Fibroblast of villous mesenchyme (primary cell): ENCODE results near the gene HIBADH. TPM values are rescaled to one million over a fixed set of nuclear protein-coding genes. Genes with fewer than 3 reads are reported as not detected.
"Not testable (repeated sequence)": the region's sequence is repeated elsewhere in the genome, so short reads cannot be mapped to it uniquely, and the experiment has no call there.

ENCODE experiments used
- DNase-seq: peaks from one replicate; pipeline ENCODE4 v3.0.0-alpha.2; 2010; ENCODE audit warnings: low read depth
- H3K4me3 ChIP-seq: 2 replicates; pipeline ENCODE4 v1.5.1; 2011; ENCODE audit warnings: low read depth, mild to moderate bottlenecking, low read length
- CTCF ChIP-seq: IDR thresholded peaks from 2 replicates; pipeline ENCODE4 v1.5.1; 2012; ENCODE audit warnings: low read depth, mild to moderate bottlenecking, low read length; ENCODE audit not compliant: insufficient read depth
- total RNA-seq: library from RNA; depleted of rRNA; stranded (reverse); fragments of >200 nt; gene quantifications from 2 replicates; pipeline ENCODE4 v1.2.3, GENCODE V29; 2012

Gene HIBADH
- total RNA-seq, 1 donor, result 70.0 TPM

- no peak for DNase-seq
- TF ChIP-seq CTCF, result no peak
- H3K4me3 ChIP-seq, result no peak overlapping the region
Observed at GRCh38 chr7:27514861-27515260, 147.8 kb downstream of the HIBADH start.

- no peak for TF ChIP-seq CTCF
- no peak overlapping the region for H3K4me3 ChIP-seq
- no peak for DNase-seq
Observed at GRCh38 chr7:27513885-27514284, 148.8 kb downstream of the HIBADH start.

- not testable (repeated sequence) for H3K4me3 ChIP-seq, DNase-seq
Observed at GRCh38 chr7:27511370-27511769, 151.3 kb downstream of the HIBADH start.

DNA sequence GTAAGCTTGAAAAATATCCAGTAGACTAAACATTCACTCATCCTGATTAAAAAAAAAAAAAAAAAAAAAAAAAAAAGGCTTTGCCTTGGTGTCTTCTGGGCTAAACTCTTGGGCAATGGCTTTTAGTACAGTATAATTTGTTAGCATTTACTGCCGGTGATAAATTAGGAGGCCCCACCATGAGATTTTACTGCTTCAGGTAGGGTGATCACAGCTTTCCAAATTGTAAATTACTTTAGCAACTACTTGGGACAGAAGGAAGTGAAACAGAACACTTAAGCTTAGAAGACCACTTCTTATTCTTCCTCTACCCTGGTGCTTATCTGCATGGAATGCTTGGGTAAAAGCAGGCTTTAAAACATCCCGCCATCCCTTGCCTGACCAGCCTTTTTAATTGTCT is 152.1 kb downstream of the HIBADH start:
- DNase-seq, result no peak
- H3K4me3 ChIP-seq, result no peak overlapping the region
- TF ChIP-seq CTCF, result no peak

- not testable (repeated sequence) for DNase-seq, H3K4me3 ChIP-seq
Observed at GRCh38 chr7:27501879-27502278, 160.8 kb downstream of the HIBADH start.

GRCh38 chr7:27501001-27501400 is 161.7 kb downstream of the HIBADH start:
- DNase-seq, result no peak
- no peak overlapping the region for H3K4me3 ChIP-seq
- TF ChIP-seq CTCF, result no peak

DNA sequence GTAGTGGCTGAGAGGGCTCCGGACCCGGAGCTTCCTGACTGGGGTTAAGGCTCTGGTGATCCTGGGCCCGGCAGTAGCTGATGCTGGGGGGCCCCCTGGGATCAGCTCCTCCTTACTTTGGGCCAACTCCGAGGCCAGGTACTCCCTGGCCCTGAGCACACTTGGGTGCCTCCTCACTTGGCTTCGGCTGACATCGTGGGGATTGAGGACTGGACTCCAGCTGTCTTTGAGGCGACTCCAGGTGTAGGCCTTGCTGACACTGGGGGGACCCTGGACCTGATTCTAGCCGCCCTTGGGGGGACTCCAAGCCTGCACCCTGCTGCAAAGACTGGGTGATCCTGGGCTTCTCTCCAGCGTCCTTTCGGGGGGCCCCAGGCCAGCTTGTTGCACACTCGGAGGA is 170.5 kb downstream of the HIBADH start:
- no peak for DNase-seq
- TF ChIP-seq CTCF, result no peak
- no peak overlapping the region for H3K4me3 ChIP-seq

GRCh38 chr7:27491534-27491933 is 171.1 kb downstream of the HIBADH start:
- no peak overlapping the region for H3K4me3 ChIP-seq
- DNase-seq, result no peak
- no peak for TF ChIP-seq CTCF
